Thyroid gland (tissue), 4 donors: Measurements from ENCODE around the gene ZC3H12C. TPM values are rescaled to one million over a fixed set of nuclear protein-coding genes. Genes with fewer than 3 reads are reported as not detected.

Experiments
- DNase-seq, 2 donors: peaks; one replicate each; pipeline ENCODE4 v3.0.0-alpha.2; 2019
- H3K27ac ChIP-seq, 3 donors: fragments of 200-600 bp; sonication (generic); 1 replicate in 2 of 3; 2 replicates in 1 of 3; pipeline ENCODE4 v1.5.1; 2016 to 2019; ENCODE audit warnings: mild to moderate bottlenecking in 1 of 3, moderate library complexity in 1 of 3
- H3K27me3 ChIP-seq: fragments of 200-600 bp; sonication (generic); one replicate; pipeline ENCODE4 v1.5.1; 2019
- H3K36me3 ChIP-seq, 2 donors: fragments of 200-600 bp; sonication (generic); one replicate each; pipeline ENCODE4 v1.5.1; 2016 to 2019
- H3K4me1 ChIP-seq, 2 donors: fragments of 200-600 bp; sonication (generic); one replicate each; pipeline ENCODE4 v1.5.1; 2017 to 2019
- H3K4me3 ChIP-seq, 3 donors: fragments of 200-600 bp; sonication (generic); replicated peaks in 1 of 3; 1 replicate in 2 of 3; 2 replicates in 1 of 3; pipeline ENCODE4 v1.5.1; 2016; ENCODE audit warnings: mild to moderate bottlenecking in 1 of 3
- H3K9me3 ChIP-seq: fragments of 200-600 bp; sonication (generic); one replicate; pipeline ENCODE4 v1.5.1; 2017
- CTCF ChIP-seq, 6 experiments: fragments of 200-600 bp in 3 of 6; fragments of 450-650 bp in 3 of 6; sonication (generic) in 3 of 6; IDR thresholded peaks; one replicate each; pipeline ENCODE4 v1.5.1; 2016 to 2019; ENCODE audit warnings: antibody characterized with exemption in 6 of 6, mild to moderate bottlenecking in 2 of 6, inconsistent platforms in 1 of 6, moderate library complexity in 1 of 6
- POLR2A ChIP-seq, 2 donors: fragments of 450-650 bp; IDR thresholded peaks; one replicate each; pipeline ENCODE4 v1.6.1; 2017; ENCODE audit warnings: antibody characterized with exemption in 2 of 2, mild to moderate bottlenecking in 2 of 2, moderate library complexity in 1 of 2
- WGBS, 2 donors: methylation state at CpG; one replicate each; pipeline ENCODE4 v1.1.5; 2017; 5-methylcytosine and 5-hydroxymethylcytosine counted together
- intact Hi-C: fragments of 100-400 bp; cut with DNase I; formaldehyde crosslinking; loops from one replicate; pipeline ENCODE4 v1.15.1; 2023
- total RNA-seq, 4 donors: library from RNA; depleted of rRNA; stranded (reverse); fragments of >200 nt; gene quantifications; one replicate each; pipeline ENCODE4 v1.2.3, GENCODE V29; 2016

ZC3H12C gene
- total RNA-seq, 4 donors from 2014 or later: 20.9 to 49.7 (median 30.6) TPM

GRCh38 chr11:110128161-110128560 is 35.0 kb downstream of the ZC3H12C start:
- peak overlapping the region in 1 of 3 donors; percentile 43 for H3K27ac ChIP-seq
- H3K36me3 ChIP-seq: no peaks in the 10 kb centered on the region
- peaks cover 6 to 11% of the 10 kb centered on the region in 2 donors for H3K4me1 ChIP-seq
- no peaks in the 10 kb centered on the region for H3K9me3 ChIP-seq
- no peak for DNase-seq
- intact Hi-C loops: no loop called here
- no peaks in the 10 kb centered on the region for H3K27me3 ChIP-seq
- TF ChIP-seq CTCF (IDR thresholded peaks at IDR 0.05) (no peak), POLR2A (IDR thresholded peaks at IDR 0.05) (no peak)
- WGBS, 2 donors: 18 to 31% methylated on average over 2 of the region's 2 CpGs
- no peak overlapping the region for H3K4me3 ChIP-seq

GRCh38 chr11:110130642-110131238 is 37.5 kb downstream of the ZC3H12C start:
- Histone ChIP-seq H3K27me3 (no peaks in the 10 kb centered on the region), H3K4me3 (no peak overlapping the region), H3K9me3 (no peaks in the 10 kb centered on the region), H3K4me1 (peaks cover 6 to 11% of the 10 kb centered on the region in 2 donors), H3K36me3 (no peaks in the 10 kb centered on the region), H3K27ac (no peak overlapping the region)
- intact Hi-C loops: no loop called here
- DNase-seq: no peak
- WGBS, 2 donors: 72 to 86% methylated on average over 10 of the region's 10 CpGs
- TF ChIP-seq POLR2A (IDR thresholded peaks at IDR 0.05) (no peak), CTCF (IDR thresholded peaks at IDR 0.05) (no peak)

GRCh38 chr11:110131386-110132123 is 38.4 kb downstream of the ZC3H12C start:
- whole genome bisulfite sequencing, 2 donors: 90 to 95% methylated on average over 6 of the region's 6 CpGs
- TF ChIP-seq POLR2A (IDR thresholded peaks at IDR 0.05) (no peak), CTCF (IDR thresholded peaks at IDR 0.05) (no peak)
- DNase-seq: no peak
- Histone ChIP-seq H3K36me3 (no peaks in the 10 kb centered on the region), H3K4me1 (peaks cover 6 to 11% of the 10 kb centered on the region in 2 donors), H3K4me3 (no peak overlapping the region), H3K9me3 (no peaks in the 10 kb centered on the region), H3K27me3 (no peaks in the 10 kb centered on the region), H3K27ac (no peak overlapping the region)
- intact Hi-C loops: no loop called here

- DNase-seq: no peak
Measured at GRCh38 chr11:110133160-110133559, 40.0 kb downstream of the ZC3H12C start.

More at GRCh38 chr11:110133160-110133559, 40.0 kb downstream of the ZC3H12C start:
- no peak for TF ChIP-seq POLR2A (IDR thresholded peaks at IDR 0.05)
- no peak for TF ChIP-seq CTCF (IDR thresholded peaks at IDR 0.05)
- H3K36me3 ChIP-seq: no peaks in the 10 kb centered on the region
- no peak overlapping the region for H3K4me3 ChIP-seq
- no peaks in the 10 kb centered on the region for H3K9me3 ChIP-seq
- WGBS, 2 donors: 81 to 83% methylated on average over 2 of the region's 2 CpGs
- no peaks in the 10 kb centered on the region for H3K27me3 ChIP-seq
- no peak overlapping the region for H3K27ac ChIP-seq
- H3K4me1 ChIP-seq: peaks cover 3 to 4% of the 10 kb centered on the region in 2 donors
- intact Hi-C loops: no loop called here
